Naive B cell (primary cell): Measurements from ENCODE around the gene YARS1. TPM values are rescaled to one million over a fixed set of nuclear protein-coding genes. Genes with fewer than 3 reads are reported as not detected.

Experiments used
- ATAC-seq, 2 donors: fragments of 150-1000 bp; cut with Tn5 transposase; 2 replicates each; pipeline ENCODE4 v1.10.0; 2021; ENCODE audit warnings: low read depth in 2 of 2, mild to moderate bottlenecking in 2 of 2, moderate library complexity in 2 of 2
- DNase-seq: peaks from one replicate; pipeline ENCODE4 v3.0.0; 2022
- H3K27ac Mint-ChIP-seq, 6 donors: one replicate each; pipeline ENCODE4 v1.8.0; 2020 to 2022; ENCODE audit warnings: mild to moderate bottlenecking in 6 of 6, mixed read lengths in 6 of 6, moderate library complexity in 5 of 6, inconsistent platforms in 2 of 6
- H3K27me3 Mint-ChIP-seq, 3 donors: one replicate each; pipeline ENCODE4 v1.8.0; 2021 to 2022; ENCODE audit warnings: mixed read lengths in 3 of 3, mild to moderate bottlenecking in 1 of 3
- H3K36me3 Mint-ChIP-seq, 2 donors: one replicate each; pipeline ENCODE4 v1.8.0; 2020 to 2022; ENCODE audit warnings: mixed read lengths in 2 of 2, inconsistent platforms in 1 of 2, mild to moderate bottlenecking in 1 of 2
- H3K4me1 Mint-ChIP-seq, 3 donors: one replicate each; pipeline ENCODE4 v1.8.0; 2020 to 2022; ENCODE audit warnings: mixed read lengths in 3 of 3, inconsistent platforms in 1 of 3, mild to moderate bottlenecking in 1 of 3, moderate library complexity in 1 of 3
- H3K4me3 Mint-ChIP-seq, 8 donors: one replicate each; pipeline ENCODE4 v1.8.0; 2020 to 2022; ENCODE audit warnings: mild to moderate bottlenecking in 8 of 8, mixed read lengths in 8 of 8, moderate library complexity in 8 of 8, inconsistent platforms in 2 of 8
- H3K9me3 Mint-ChIP-seq, 7 donors: one replicate each; pipeline ENCODE4 v1.8.0; 2020 to 2022; ENCODE audit warnings: mixed read lengths in 7 of 7, mild to moderate bottlenecking in 5 of 7, inconsistent platforms in 2 of 7, moderate library complexity in 1 of 7
- polyA plus RNA-seq, 6 donors: library from polyadenylated mRNA; unstranded; fragments of 300-500 nt; fragmentation: Illumina TruSeq; gene quantifications; one replicate each; pipeline ENCODE4 v1.2.3, GENCODE V29; 2021; ENCODE audit warnings: low read depth in 6 of 6

The YARS1 gene
- polyA plus RNA-seq, 6 donors from 2014 or later = 26.0 to 43.9 (median 35.1) TPM

GRCh38 chr1:32771561-32772280, 45.4 kb downstream of the YARS1 start:
- no peak overlapping the region for H3K27ac Mint-ChIP-seq

GRCh38 chr1:32770741-32771548, 46.2 kb downstream of the YARS1 start:
- Mint-ChIP-seq H3K9me3 (no peaks in the 10 kb centered on the region), H3K27me3 (no peaks in the 10 kb centered on the region), H3K27ac (peak overlapping the region in 1 of 6 donors; percentile 67), H3K36me3 (peaks cover 0 to 5% of the 10 kb centered on the region in 2 donors), H3K4me1 (peaks cover 7 to 11% (median 9%) of the 10 kb centered on the region in 3 donors), H3K4me3 (no peak overlapping the region)
- DNase-seq (no peak), ATAC-seq (no peak)

More at GRCh38 chr1:32771561-32772280, 45.4 kb downstream of the YARS1 start:
- no peak for DNase-seq
- no peaks in the 10 kb centered on the region for H3K9me3 Mint-ChIP-seq
- H3K4me1 Mint-ChIP-seq = peaks cover 7 to 11% (median 9%) of the 10 kb centered on the region in 3 donors
- no peaks in the 10 kb centered on the region for H3K27me3 Mint-ChIP-seq
- H3K4me3 Mint-ChIP-seq = no peak overlapping the region
- ATAC-seq = no peak
- H3K36me3 Mint-ChIP-seq = peaks cover 0 to 6% of the 10 kb centered on the region in 2 donors

- no peak overlapping the region for H3K4me3 Mint-ChIP-seq
- no peak overlapping the region for H3K27ac Mint-ChIP-seq
- ATAC-seq = no peak
- H3K36me3 Mint-ChIP-seq = no peaks in the 10 kb centered on the region
- H3K9me3 Mint-ChIP-seq = no peaks in the 10 kb centered on the region
- H3K27me3 Mint-ChIP-seq = no peaks in the 10 kb centered on the region
- peaks cover 7 to 11% (median 9%) of the 10 kb centered on the region in 3 donors for H3K4me1 Mint-ChIP-seq
- DNase-seq = no peak
These were observed 46.9 kb downstream of the YARS1 start for GRCh38 chr1:32770221-32770731.

- H3K4me3 Mint-ChIP-seq = no peak overlapping the region
- no peak overlapping the region for H3K27ac Mint-ChIP-seq
- peaks cover 7 to 11% (median 9%) of the 10 kb centered on the region in 3 donors for H3K4me1 Mint-ChIP-seq
- no peaks in the 10 kb centered on the region for H3K36me3 Mint-ChIP-seq
- H3K27me3 Mint-ChIP-seq = no peaks in the 10 kb centered on the region
- no peaks in the 10 kb centered on the region for H3K9me3 Mint-ChIP-seq
- no peak for ATAC-seq
- DNase-seq = no peak
These were observed 47.5 kb downstream of the YARS1 start for GRCh38 chr1:32769524-32770220.

GRCh38 chr1:32768110-32768850, 48.9 kb downstream of the YARS1 start:
- H3K36me3 Mint-ChIP-seq = no peaks in the 10 kb centered on the region
- DNase-seq (no peak), ATAC-seq (no peak)
- no peaks in the 10 kb centered on the region for H3K27me3 Mint-ChIP-seq
- no peaks in the 10 kb centered on the region for H3K9me3 Mint-ChIP-seq
- peak overlapping the region in 2 of 6 donors; percentile 22 to 88 for H3K27ac Mint-ChIP-seq
- no peak overlapping the region for H3K4me3 Mint-ChIP-seq
- H3K4me1 Mint-ChIP-seq = peaks cover 5 to 7% (median 6%) of the 10 kb centered on the region in 3 donors

- no peaks in the 10 kb centered on the region for H3K36me3 Mint-ChIP-seq
- H3K4me1 Mint-ChIP-seq = peaks cover 0 to under 1% (median 0%) of the 10 kb centered on the region in 3 donors
- no peak for DNase-seq
- H3K27me3 Mint-ChIP-seq = no peaks in the 10 kb centered on the region
- no peak for ATAC-seq
- no peak overlapping the region for H3K4me3 Mint-ChIP-seq
- peak overlapping the region in 1 of 6 donors; percentile 22 for H3K27ac Mint-ChIP-seq
- H3K9me3 Mint-ChIP-seq = no peaks in the 10 kb centered on the region
These were observed 49.5 kb downstream of the YARS1 start for GRCh38 chr1:32767641-32768040.

GRCh38 chr1:32767156-32767555, 50.0 kb downstream of the YARS1 start:
- Mint-ChIP-seq H3K4me1 (no peaks in the 10 kb centered on the region), H3K4me3 (no peak overlapping the region), H3K27ac (no peak overlapping the region), H3K9me3 (no peaks in the 10 kb centered on the region), H3K36me3 (no peaks in the 10 kb centered on the region), H3K27me3 (no peaks in the 10 kb centered on the region)
- no peak for DNase-seq
- ATAC-seq = no peak

- H3K36me3 Mint-ChIP-seq = no peaks in the 10 kb centered on the region
- H3K27ac Mint-ChIP-seq = no peak overlapping the region
- ATAC-seq (no peak), DNase-seq (no peak)
- H3K27me3 Mint-ChIP-seq = no peaks in the 10 kb centered on the region
- no peak overlapping the region for H3K4me3 Mint-ChIP-seq
- H3K4me1 Mint-ChIP-seq = no peaks in the 10 kb centered on the region
- no peaks in the 10 kb centered on the region for H3K9me3 Mint-ChIP-seq
These were observed 50.7 kb downstream of the YARS1 start for GRCh38 chr1:32766328-32766972.

GRCh38 chr1:32765570-32766327, 51.4 kb downstream of the YARS1 start:
- Mint-ChIP-seq H3K4me3 (no peak overlapping the region), H3K27ac (no peak overlapping the region), H3K9me3 (no peaks in the 10 kb centered on the region), H3K27me3 (no peaks in the 10 kb centered on the region), H3K4me1 (no peaks in the 10 kb centered on the region), H3K36me3 (no peaks in the 10 kb centered on the region)
- no peak for ATAC-seq
- no peak for DNase-seq

GRCh38 chr1:32764826-32765569, 52.2 kb downstream of the YARS1 start:
- DNase-seq (no peak), ATAC-seq (no peak)
- no peak overlapping the region for H3K4me3 Mint-ChIP-seq
- no peak overlapping the region for H3K27ac Mint-ChIP-seq
- H3K9me3 Mint-ChIP-seq = no peaks in the 10 kb centered on the region
- peaks cover 0 to 1% (median 0%) of the 10 kb centered on the region in 3 donors for H3K4me1 Mint-ChIP-seq
- H3K27me3 Mint-ChIP-seq = no peaks in the 10 kb centered on the region
- no peaks in the 10 kb centered on the region for H3K36me3 Mint-ChIP-seq

- ATAC-seq (no peak), DNase-seq (no peak)
- Mint-ChIP-seq H3K4me1 (peaks cover 0 to 5% (median 0%) of the 10 kb centered on the region in 3 donors), H3K27me3 (no peaks in the 10 kb centered on the region), H3K36me3 (no peaks in the 10 kb centered on the region), H3K27ac (peak overlapping the region in 1 of 6 donors; percentile 13), H3K9me3 (no peaks in the 10 kb centered on the region), H3K4me3 (no peak overlapping the region)
These were observed 53.9 kb downstream of the YARS1 start for GRCh38 chr1:32763221-32763620.
